NCI-H748 (cell line): Measurements from ENCODE around the gene ICAM5.
A peak's percentile ranks its signal among the peaks of the same experiment; 100 is the strongest.

Source experiments
- DNase-seq: peaks from one replicate; lab custom pipeline; 2025; ENCODE audit not compliant: unreplicated experiment; lab: John Stamatoyannopoulos, UW

Gene ICAM5

DNA sequence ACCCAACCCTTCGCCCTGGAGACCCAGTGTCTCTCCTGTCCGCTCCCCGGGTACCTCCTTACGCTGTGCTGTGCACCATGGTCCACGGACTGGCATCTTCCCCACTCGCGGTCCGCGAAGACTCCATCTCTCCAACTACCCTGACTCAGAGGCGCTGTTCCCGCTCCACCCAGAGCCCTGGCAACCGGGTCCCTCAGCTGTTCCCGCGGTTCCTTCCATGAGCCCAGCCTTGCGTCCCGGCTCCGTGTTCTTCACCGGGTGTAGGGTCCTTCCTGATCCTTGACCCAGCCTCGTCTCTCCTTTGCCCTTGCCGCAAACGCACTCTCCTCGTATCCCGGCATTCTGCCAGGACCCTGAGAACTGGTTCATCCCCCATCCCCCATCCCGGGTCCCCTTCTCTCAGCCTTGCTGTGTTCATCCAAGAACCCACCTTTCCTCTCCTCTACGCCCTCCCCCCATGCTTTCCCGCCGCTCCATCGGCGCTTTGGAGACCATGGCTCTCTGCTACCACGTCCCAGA, 664 bp downstream of the ICAM5 start:
- peak; percentile 32 for DNase-seq

GRCh38 chr19:10290876-10291553, 1.3 kb downstream of the ICAM5 start:
- peak; percentile 46 for DNase-seq

- DNase-seq: no peak
Measured at GRCh38 chr19:10291554-10292205, 1.9 kb downstream of the ICAM5 start.

GRCh38 chr19:10292206-10292788, 2.5 kb downstream of the ICAM5 start:
- DNase-seq: peak; percentile 75

DNA sequence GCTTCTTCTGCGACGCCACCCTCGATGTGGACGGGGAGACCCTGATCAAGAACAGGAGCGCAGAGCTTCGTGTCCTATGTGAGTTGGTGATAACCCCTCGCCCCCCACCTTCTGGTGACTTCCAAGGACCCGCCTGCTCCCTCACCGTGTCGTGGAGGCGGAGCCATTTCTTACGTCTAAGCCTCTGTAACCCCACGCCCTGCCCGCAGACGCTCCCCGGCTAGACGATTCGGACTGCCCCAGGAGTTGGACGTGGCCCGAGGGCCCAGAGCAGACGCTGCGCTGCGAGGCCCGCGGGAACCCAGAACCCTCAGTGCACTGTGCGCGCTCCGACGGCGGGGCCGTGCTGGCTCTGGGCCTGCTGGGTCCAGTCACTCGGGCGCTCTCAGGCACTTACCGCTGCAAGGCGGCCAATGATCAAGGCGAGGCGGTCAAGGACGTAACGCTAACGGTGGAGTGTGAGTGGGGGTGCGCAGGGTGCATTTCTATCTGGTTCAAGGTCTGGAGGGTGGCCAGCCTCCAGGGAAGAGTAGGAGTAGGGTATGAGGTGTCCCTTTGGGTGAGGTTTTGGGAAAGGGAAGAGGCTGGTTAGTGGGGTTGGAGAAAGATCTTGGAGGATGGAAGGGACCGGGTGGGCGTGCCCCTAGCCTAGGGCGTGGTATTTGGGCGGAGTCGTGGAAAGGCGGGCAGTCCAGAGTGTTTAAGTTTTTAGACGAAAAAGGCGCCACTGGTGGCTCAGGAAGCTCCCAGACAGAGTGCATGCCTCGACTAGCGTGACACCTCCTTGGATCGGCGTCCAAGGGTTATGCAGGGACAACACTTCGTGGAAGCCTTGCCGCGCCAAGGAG, 3.3 kb downstream of the ICAM5 start:
- DNase-seq: peak; percentile 57

DNA sequence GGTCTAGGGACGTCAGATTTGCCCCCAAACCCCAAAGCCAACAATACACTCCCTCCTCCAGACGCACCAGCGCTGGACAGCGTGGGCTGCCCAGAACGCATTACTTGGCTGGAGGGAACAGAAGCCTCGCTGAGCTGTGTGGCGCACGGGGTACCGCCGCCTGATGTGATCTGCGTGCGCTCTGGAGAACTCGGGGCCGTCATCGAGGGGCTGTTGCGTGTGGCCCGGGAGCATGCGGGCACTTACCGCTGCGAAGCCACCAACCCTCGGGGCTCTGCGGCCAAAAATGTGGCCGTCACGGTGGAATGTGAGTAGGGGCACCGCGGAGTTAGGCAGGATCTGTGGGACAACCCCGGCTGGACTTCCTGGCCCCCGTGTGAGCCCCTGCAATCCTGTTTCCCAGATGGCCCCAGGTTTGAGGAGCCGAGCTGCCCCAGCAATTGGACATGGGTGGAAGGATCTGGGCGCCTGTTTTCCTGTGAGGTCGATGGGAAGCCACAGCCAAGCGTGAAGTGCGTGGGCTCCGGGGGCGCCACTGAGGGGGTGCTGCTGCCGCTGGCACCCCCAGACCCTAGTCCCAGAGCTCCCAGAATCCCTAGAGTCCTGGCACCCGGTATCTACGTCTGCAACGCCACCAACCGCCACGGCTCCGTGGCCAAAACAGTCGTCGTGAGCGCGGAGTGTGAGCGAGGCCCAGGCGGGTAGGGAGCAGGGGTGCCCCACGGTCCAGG, 4.0 kb downstream of the ICAM5 start:
- no peak for DNase-seq

- DNase-seq: no peak
Measured at GRCh38 chr19:10294368-10294697, 4.6 kb downstream of the ICAM5 start.

DNA sequence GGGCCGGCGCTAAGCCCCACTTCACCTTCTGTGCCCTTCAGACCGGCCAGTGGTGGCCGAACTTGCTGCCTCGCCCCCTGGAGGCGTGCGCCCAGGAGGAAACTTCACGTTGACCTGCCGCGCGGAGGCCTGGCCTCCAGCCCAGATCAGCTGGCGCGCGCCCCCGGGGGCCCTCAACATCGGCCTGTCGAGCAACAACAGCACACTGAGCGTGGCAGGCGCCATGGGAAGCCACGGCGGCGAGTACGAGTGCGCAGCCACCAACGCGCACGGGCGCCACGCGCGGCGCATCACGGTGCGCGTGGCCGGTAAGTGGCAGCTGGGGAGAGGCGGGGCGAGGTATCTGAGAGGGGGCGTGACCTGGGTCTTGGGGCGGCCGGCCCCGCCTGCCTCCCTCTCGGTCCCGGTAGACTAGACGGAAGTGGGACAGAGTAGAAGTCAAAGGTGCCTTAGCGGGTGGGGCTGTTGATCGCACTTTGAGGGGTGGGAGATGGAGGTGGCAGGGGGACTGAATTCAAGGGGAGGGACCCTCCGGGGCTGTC, 5.6 kb downstream of the ICAM5 start:
- DNase-seq: no peak

GRCh38 chr19:10295847-10296591, 6.3 kb downstream of the ICAM5 start:
- peak; percentile 5 for DNase-seq

GRCh38 chr19:10299545-10300458, 10.1 kb downstream of the ICAM5 start:
- no peak for DNase-seq

DNA sequence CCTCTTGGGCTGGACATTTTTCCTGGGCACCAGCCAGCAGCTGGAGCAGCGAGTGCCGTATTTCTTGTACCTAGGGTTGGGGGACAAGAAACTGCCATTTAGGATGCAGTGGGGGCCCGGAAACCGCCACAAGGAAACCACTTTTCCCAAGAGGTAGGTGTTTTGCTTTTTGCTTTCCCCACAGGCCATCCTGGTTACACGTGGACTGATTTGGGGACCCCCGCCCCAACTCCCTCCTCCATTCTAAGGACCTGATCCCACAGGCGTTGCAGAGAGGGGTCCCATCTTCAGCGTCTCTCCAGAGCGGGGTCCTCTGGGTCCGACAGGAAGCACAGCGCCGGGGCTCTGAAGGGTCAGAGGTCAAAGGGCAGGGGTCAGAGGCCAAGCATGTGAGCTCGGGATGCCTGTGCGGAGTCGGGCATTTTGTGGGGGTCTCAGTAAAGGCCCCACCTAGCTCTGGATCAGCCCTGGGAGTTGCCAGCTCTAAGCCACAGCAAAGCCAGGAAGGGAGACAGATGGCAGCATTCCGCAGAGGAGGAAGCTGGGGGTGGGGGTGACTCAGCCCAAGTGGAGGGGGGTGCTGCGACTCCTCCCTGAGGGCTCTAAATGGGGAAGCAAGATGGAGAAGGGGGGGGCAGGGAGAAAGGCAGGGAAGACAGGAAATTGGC, 15.5 kb downstream of the ICAM5 start:
- no peak for DNase-seq

DNA sequence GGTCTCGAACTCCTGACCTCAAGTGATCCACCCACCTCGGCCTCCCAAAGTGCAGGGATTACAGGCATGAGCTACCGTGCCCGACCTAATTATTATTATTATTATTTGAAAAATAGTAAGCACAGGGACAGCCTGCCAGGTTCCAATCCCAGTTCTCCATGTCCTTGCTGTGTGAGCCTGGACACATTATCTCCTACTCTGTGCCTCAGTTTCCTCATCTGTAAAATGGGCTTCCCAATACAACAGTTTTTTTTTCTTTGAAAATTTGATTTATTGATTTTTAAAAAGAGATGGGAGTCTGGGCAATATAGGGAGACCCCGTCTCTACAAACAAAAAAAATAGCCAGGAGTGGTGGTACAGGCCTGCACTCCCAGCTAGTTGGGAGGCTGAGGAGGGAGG, 16.6 kb downstream of the ICAM5 start:
- DNase-seq: no peak

GRCh38 chr19:10309423-10309822, 19.7 kb downstream of the ICAM5 start, which contains the start of gene ZGLP1:
TSS of gene ZGLP1 (minus strand) at chr19:10309815.
- no peak for DNase-seq

DNA sequence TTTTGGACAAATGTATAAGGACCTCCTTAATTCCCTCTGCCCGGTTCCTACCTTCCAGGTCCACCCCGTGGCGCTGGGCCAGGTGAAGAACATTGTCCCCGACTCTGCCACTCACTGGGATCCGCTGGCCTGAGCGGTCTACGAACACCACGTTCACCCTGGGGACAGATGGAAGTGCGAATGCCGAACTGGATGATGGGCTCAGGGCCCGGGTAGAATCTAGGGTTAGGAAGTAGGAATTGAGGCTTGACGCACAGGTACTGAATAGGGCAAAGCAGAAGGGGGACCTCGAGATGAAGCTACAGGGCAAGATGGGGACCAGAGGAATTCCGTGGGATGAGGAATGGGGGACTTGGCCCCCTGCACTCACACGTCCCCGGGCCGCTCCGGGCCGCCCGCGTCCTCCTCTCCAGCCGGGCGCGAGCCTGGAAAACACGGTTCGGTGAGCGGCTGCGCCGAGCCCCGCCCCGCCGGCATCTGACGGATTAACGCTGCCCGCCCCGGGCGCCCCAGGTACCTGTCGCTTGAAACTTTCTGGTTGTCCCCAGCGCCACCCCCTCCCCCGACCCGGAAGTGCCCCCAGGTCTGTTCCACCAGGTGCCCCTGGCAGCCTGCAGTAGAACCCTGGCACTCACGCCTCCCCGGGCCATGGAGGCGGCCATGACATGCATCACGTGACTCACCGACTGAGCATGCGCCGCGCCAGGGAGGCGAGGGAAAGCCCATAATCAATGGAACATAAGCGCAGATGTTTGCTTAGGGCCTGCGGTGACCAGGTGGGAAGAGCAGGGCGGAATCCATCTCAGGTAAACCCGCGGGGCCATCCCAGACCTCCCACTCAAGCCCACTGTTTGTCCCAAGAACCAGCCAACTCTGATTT, 25.8 kb downstream of the ICAM5 start, which contains the start of gene FDX2:
FDX2 (minus strand) TSS at position 681 of the 880 bp plus-strand sequence; CDS start at position 662, 19 bp downstream.
- peak; percentile 91 for DNase-seq

DNA sequence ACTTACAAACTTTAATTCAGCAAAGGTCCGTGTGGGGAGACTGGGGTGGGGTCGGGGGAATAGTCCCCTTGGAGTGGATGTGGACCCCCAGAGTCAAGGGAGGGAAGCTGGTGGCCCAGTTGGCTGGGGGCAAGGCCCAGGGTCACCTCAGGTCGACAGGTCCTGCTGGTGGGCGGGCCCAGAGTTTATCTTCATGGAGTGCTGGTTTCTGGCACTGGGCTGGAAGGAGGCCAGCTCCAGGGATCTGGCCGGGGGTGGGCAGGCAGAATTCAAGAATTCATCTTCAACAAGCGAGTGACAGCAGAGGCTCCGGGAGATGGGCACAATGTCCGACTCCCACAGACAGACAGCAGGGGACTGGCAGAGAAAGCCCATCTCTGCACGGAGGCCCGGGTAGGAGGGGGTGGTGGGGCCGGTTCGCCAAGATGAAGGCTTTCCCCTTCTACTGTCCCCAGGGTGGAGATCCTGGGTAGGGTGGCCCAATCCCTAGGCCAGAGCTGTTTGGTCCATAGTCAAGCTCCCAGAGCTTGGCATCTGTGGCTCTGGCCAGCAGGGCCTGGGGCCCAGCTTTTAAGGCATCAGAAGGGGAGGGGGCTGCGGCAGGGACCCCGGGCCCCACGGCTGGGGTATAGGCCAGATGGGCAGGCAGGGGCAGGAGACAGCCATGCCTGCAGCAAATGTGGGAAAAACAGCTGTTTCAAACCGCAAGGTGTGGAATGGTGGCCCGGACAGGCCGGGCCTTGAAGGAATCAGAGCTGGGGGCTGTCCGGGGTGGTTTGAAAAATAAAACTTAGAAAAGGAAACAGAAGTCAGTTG, 26.7 kb downstream of the ICAM5 start:
- DNase-seq: no peak
